Gastroesophageal sphincter (tissue), 4 donors: Measurements from ENCODE around the gene TBCEL. TPM values are rescaled to one million over a fixed set of nuclear protein-coding genes. Genes with fewer than 3 reads are reported as not detected.

Source experiments
- ATAC-seq: fragments of 150-250 bp; one replicate; pipeline ENCODE4 v1.9.1; 2016; ENCODE audit warnings: mild to moderate bottlenecking, moderate library complexity
- H3K27ac ChIP-seq, 4 donors: fragments of 200-600 bp; sonication (generic) in 3 of 4; 1 replicate in 3 of 4; 2 replicates in 1 of 4; pipeline ENCODE4 v1.5.1; 2016 to 2019
- H3K27me3 ChIP-seq: fragments of 200-600 bp; sonication (generic); one replicate; pipeline ENCODE4 v1.5.1; 2019
- H3K36me3 ChIP-seq, 2 donors: fragments of 200-600 bp; sonication (generic); one replicate each; pipeline ENCODE4 v1.5.1; 2019; ENCODE audit warnings: control low read depth in 1 of 2
- H3K4me1 ChIP-seq, 3 donors: fragments of 200-600 bp; sonication (generic); 1 replicate in 2 of 3; 2 replicates in 1 of 3; pipeline ENCODE4 v1.5.1; 2016 to 2019; ENCODE audit warnings: control low read depth in 2 of 3
- H3K4me3 ChIP-seq, 2 donors: fragments of 200-600 bp; sonication (generic); one replicate each; pipeline ENCODE4 v1.5.1; 2019; ENCODE audit warnings: mild to moderate bottlenecking in 1 of 2, moderate library complexity in 1 of 2
- H3K9me3 ChIP-seq, 3 donors: fragments of 200-600 bp; sonication (generic); one replicate each; pipeline ENCODE4 v1.5.1; 2017 to 2019; ENCODE audit warnings: control low read depth in 2 of 3
- EP300 ChIP-seq: sonication (generic); formaldehyde crosslinking; IDR thresholded peaks from one replicate; pipeline ENCODE4 v1.6.1; 2017; ENCODE audit warnings: antibody characterized with exemption, mild to moderate bottlenecking
- POLR2A ChIP-seq, 2 donors: fragments of 450-650 bp; IDR thresholded peaks; one replicate each; pipeline ENCODE4 v1.6.1; 2017; ENCODE audit warnings: antibody characterized with exemption in 2 of 2, mild to moderate bottlenecking in 2 of 2, moderate library complexity in 1 of 2
- POLR2AphosphoS5 ChIP-seq: sonication (generic); formaldehyde crosslinking; IDR thresholded peaks from one replicate; pipeline ENCODE4 v1.6.1; 2017; ENCODE audit warnings: antibody characterized with exemption
- WGBS, 2 donors: methylation state at CpG; one replicate each; pipeline ENCODE4 v1.1.5; 2018; ENCODE audit warnings: low coverage in 1 of 2; 5-methylcytosine and 5-hydroxymethylcytosine counted together
- total RNA-seq, 4 donors: library from RNA; depleted of rRNA; stranded (reverse); fragments of >200 nt; gene quantifications; one replicate each; pipeline ENCODE4 v1.1.0, GENCODE V29; 2016
- TF ChIP-seq, protein P1 (sequence below), 4 experiments: fragments of 200-600 bp in 2 of 4; fragments of 450-650 bp in 2 of 4; sonication (generic) in 1 of 4; IDR thresholded peaks; one replicate each; pipeline ENCODE4 v1.5.1; 2017 to 2019; ENCODE audit warnings: antibody characterized with exemption in 4 of 4, mild to moderate bottlenecking in 2 of 4, moderate library complexity in 2 of 4

The TBCEL gene
- total RNA-seq, 4 donors from 2014 or later = 25.7 to 39.0 (median 30.8) TPM

DNA sequence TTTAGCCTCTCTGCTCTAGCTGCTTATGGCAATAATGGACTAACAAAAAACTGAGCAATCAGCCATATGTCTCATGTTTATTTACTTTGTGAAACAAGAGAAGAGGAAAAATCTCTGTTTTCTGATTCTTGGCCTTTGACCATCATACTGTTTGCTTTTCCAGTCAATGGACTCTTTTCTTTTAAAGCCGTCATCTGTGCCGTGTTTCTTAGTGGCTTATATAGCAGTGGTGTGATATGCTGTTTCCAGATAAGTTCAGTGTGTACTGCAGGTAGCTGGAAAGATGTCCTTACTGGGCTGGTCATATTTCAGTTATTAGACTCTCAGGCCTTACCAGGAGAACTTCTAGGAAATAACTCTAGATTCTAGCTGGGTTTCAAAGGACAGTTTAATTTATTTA, 43.6 kb downstream of the TBCEL start:
- Histone ChIP-seq H3K27ac (no peak overlapping the region), H3K4me1 (peaks cover 0 to 17% (median 9%) of the 10 kb centered on the region in 3 donors), H3K36me3 (peaks cover 0 to 66% of the 10 kb centered on the region in 2 donors), H3K9me3 (no peaks in the 10 kb centered on the region), H3K4me3 (no peak overlapping the region), H3K27me3 (no peaks in the 10 kb centered on the region)
- 67 to 93% methylated on average over 2 of the region's 2 CpGs for WGBS, 2 donors
- ATAC-seq = no peak
- TF ChIP-seq EP300 (no peak), POLR2A (IDR thresholded peaks at IDR 0.05) (no peak), POLR2AphosphoS5 (no peak)
- TF ChIP-seq, protein P1, sequence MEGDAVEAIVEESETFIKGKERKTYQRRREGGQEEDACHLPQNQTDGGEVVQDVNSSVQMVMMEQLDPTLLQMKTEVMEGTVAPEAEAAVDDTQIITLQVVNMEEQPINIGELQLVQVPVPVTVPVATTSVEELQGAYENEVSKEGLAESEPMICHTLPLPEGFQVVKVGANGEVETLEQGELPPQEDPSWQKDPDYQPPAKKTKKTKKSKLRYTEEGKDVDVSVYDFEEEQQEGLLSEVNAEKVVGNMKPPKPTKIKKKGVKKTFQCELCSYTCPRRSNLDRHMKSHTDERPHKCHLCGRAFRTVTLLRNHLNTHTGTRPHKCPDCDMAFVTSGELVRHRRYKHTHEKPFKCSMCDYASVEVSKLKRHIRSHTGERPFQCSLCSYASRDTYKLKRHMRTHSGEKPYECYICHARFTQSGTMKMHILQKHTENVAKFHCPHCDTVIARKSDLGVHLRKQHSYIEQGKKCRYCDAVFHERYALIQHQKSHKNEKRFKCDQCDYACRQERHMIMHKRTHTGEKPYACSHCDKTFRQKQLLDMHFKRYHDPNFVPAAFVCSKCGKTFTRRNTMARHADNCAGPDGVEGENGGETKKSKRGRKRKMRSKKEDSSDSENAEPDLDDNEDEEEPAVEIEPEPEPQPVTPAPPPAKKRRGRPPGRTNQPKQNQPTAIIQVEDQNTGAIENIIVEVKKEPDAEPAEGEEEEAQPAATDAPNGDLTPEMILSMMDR (IDR thresholded peaks at IDR 0.05) = no peak

DNA sequence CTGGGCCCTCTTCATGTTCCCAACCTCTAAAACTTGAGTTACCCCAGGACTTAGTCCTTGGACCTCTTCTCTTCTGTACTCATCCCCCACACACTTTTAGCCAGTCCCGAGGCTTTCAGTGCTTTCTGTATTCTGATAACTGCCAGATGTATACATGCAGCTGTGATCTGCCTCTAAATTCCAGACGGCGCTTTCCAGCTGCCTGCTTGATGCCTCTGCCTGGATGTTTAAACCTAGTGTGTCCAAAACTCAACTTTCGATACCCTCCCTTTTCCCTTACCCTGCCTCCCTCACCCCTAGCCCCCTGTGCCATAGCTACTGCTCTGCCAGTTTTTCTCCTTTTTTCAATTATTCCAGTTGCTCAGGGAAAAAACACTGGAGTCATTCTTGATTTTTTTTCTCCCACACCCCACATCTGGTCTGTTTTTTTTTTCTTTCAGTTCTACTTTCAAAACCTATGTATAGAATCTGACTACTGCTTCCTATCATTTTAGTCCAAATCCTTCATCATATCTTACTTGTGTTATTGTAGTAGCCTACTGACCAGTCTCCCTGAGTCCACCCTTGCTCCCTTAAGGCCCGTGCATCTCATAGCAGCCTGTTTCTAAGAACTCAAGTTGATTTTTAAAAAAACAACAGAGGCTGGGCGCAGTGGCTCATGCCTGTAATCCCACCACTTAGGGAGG, 44.2 kb downstream of the TBCEL start:
- Histone ChIP-seq H3K4me1 (peaks cover 0 to 17% (median 9%) of the 10 kb centered on the region in 3 donors), H3K27ac (no peak overlapping the region), H3K36me3 (peaks cover 0 to 60% of the 10 kb centered on the region in 2 donors), H3K27me3 (no peaks in the 10 kb centered on the region), H3K9me3 (no peaks in the 10 kb centered on the region), H3K4me3 (no peak overlapping the region)
- ATAC-seq = no peak
- WGBS, 2 donors = 60 to 80% methylated on average over 1 to 5 of the region's 6 CpGs
- TF ChIP-seq, protein P1 (IDR thresholded peaks at IDR 0.05) = no peak

DNA sequence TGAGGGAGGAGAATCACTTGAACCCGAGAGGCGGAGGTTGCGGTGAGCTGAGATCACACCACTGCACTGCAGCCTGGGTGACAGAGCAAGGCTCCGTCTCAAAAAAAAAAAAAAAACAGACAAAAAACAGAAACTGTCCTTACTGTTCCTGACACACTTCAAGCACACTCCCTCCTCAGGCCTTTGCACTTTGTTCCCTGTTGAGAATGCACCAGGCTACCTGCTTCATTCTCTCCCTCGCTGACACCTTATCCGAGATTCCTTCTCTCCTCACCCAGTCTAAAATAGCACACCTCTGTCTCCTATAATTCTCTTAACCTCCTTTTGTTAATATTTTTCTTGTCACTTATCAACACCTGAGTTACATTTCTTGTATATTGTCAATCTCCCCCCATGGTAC, 44.9 kb downstream of the TBCEL start:
- Histone ChIP-seq H3K9me3 (no peaks in the 10 kb centered on the region), H3K36me3 (peaks cover 0 to 59% of the 10 kb centered on the region in 2 donors)
- 81 to 99% methylated on average over 3 to 6 of the region's 6 CpGs for WGBS, 2 donors

DNA sequence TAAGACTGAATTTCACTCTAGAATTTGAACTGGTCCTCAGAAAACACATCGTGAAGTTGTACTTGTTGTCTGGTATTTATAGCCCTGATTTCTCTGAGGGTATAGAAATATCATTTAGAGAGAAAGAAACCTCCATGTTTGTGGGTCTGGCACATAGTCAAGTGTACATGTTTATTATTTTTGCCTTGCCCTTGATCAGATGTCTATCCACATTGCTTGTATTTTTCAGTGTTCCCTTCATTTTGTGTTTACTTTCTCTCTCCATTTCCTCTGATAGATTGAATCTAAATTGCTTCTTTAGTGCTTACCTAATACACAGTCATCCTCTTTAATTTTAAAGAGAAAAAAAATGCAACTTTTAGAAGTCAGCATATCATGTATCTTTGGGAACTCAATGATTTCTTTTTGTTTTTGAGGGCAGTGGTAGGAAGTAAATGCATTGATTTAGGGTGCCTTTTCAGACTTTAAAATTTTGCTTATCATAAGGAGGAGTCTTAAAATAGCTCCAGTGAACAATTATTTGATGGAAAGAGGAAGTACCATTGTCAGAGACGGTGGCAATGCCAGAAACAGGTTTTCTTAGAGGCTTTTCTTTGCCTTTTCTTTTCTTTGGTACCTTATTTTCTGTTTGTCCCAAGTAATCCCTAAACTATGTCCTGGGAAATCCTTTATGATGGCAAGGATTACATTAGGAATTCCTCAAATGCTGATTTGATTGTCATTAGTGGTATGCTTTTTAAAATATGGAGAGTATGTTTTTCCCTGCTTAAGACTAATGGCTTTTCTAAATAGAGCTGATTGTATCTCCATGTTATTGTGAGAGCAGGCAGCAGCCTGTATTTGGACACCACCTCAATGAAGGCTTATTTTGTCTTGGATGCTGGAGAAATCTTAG, 47.3 kb downstream of the TBCEL start:
- no peaks in the 10 kb centered on the region for H3K27me3 ChIP-seq
- H3K4me1 ChIP-seq = peaks cover 0 to 17% (median 9%) of the 10 kb centered on the region in 3 donors
- H3K9me3 ChIP-seq = no peaks in the 10 kb centered on the region
- ATAC-seq = no peak
- TF ChIP-seq POLR2A (IDR thresholded peaks at IDR 0.05) = no peak
- no peak for TF ChIP-seq EP300
- TF ChIP-seq POLR2AphosphoS5 = no peak
- TF ChIP-seq, protein P1 (IDR thresholded peaks at IDR 0.05) = no peak
- H3K36me3 ChIP-seq = peaks cover 0 to 47% of the 10 kb centered on the region in 2 donors
- peak overlapping the region in 3 of 4 donors; percentile 18 to 31 (median 28) for H3K27ac ChIP-seq
- no peak overlapping the region for H3K4me3 ChIP-seq
- WGBS, 2 donors = 57 to 88% methylated on average over 2 of the region's 2 CpGs

More for the DNA sequence above, 44.9 kb downstream of the TBCEL start:
- Histone ChIP-seq H3K27ac (no peak overlapping the region), H3K27me3 (no peaks in the 10 kb centered on the region), H3K4me1 (peaks cover 0 to 17% (median 9%) of the 10 kb centered on the region in 3 donors), H3K4me3 (no peak overlapping the region)
- no peak for TF ChIP-seq POLR2A (IDR thresholded peaks at IDR 0.05)
- ATAC-seq = no peak

DNA sequence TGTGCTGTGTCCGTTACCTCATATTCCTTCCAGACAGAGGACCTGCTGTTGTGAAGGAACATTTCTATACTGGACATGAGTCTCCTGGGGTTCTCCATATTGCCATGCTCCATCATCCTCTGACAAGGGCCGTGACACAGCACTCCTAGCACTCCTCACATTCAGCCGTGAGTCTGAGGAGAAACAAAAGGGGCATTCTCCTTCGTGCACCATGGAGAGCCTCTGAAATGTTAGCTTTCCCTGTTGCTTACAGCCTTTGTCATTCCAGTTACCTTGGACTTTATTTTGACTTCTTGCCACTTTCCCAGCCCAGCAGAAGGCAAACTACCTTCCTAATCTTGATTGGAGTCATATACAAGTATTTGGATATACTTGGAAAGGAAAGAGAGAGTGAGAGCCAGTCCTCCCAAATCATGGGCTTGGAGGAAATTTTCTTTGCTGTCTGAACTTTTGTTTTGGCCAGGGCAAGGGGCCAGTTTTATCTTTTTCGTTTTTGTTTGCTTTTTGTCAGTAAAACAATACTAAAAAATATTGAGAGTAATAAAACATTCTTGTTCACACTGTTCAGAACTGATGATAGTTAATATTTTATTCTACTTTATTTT, 48.0 kb downstream of the TBCEL start:
- ATAC-seq = no peak
- Histone ChIP-seq H3K4me3 (no peak overlapping the region), H3K27ac (peak overlapping the region in 3 of 4 donors; percentile 18 to 31 (median 28)), H3K4me1 (peaks cover 0 to 17% (median 9%) of the 10 kb centered on the region in 3 donors), H3K27me3 (no peaks in the 10 kb centered on the region), H3K36me3 (peaks cover 0 to 42% of the 10 kb centered on the region in 2 donors), H3K9me3 (no peaks in the 10 kb centered on the region)
- WGBS, 2 donors = 29 to 40% methylated on average over 3 of the region's 5 CpGs
- TF ChIP-seq EP300 (no peak), POLR2AphosphoS5 (no peak)
